ENCODE data around the gene UPK3BL2.
"Not testable (repeated sequence)": the region's sequence is repeated elsewhere in the genome, so short reads cannot be mapped to it uniquely, and the experiment has no call there.

UPK3BL2 gene

DNA sequence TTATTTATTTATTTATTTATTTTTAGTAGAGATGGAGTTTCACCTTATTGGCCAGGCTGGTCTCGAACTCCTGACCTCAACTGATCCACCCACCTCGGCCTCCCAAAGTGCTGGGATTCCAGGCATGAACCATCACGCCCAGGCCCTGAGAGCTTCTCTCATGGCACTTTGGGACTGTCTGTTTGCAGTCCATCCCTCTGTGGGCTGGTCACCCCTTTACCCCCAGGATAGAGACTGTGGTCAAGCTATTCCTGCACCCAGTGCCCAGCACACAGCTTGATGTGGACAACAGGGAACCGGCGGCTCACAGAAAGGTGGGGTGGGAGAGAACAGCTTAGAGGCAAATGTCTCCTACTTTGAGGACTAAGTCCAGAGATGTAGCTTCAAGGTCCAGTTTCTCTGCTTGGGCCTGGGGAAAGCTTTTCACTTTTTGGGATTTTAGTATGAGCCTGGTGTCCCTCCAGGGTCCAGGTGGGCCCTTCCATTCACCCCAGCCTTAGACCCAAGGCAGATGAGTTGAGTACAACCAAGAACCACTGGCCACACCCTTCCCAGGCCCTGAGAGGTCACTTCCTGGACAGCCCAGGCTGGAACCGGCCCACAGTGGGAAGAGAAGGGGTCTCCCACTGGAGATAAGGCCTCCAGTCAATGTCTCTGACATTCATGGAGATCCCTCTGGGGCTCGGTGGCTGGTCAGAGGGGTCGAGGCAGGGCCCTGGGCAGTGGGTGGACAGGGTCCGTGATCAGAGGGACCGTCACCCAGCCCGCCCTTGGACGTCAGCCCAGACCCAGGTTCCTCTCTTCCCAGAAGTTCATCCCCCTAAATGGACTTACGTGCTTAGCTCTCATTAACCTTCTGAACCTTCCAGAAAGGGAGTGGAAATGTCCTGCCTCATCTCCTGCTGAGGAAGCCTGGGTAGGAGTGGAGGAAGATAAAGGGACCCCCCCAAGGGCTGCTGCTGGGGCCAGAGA is 15.4 kb downstream of the UPK3BL2 start:
- DNase-seq = not testable (repeated sequence)

DNA sequence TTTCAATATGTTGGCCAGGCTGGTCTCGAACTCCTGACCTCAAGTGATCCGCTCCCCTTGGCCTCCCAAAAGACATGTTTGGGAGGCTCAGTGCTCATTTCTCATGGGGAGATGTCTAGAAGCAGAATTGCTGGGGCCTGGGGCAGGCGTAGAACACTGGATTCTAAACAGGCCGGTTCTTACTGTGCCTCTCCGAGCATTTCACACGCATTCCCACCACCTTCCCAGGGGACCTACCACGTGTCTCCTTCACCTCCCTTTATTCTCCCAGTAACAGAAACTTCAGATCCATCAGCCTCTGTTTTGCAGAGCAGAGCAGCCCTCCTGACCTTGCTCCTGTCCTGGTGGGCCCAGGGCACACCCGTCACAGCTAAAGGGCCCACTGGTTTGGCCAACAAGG is 16.3 kb downstream of the UPK3BL2 start:
- DNase-seq = not testable (repeated sequence)

DNA sequence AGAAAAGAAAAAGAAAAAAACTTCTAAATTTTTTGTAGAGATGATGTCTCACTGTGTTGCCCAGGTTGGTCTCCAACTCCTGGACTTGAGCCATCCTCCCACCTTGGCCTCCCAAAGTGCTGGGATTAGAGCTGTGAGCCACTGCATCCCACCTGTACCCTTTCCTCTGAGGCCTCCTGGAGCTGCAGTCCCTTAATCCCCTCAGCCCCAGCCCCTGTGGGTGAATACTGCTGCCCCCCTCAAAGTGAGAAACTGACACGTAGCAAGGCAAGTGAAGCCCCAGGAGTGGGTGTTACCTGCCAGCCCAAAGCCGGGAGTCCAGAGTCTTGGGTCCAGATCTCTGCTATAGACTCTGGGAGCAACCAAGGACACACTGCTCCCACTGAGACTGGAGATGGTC is 18.7 kb downstream of the UPK3BL2 start:
- DNase-seq = not testable (repeated sequence)

DNA sequence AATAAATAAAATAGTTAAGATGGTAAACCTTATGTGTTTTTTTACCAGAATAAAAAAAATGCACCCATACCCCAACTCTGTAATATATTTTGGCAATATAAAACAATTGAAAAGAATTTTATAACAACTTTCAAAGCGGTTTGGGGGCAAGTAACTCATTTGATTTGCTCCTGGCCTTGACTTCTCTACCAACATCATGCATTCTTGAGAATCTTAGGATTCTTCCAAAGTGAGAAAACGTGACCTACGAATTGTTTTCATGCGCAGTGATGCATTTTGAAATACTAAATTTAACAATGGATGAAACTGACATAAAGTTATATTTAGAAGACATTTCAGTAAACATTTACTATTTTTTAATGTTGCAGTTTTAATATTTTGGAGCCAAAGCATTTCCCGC is 22.7 kb downstream of the UPK3BL2 start:
- not testable (repeated sequence) for DNase-seq

DNA sequence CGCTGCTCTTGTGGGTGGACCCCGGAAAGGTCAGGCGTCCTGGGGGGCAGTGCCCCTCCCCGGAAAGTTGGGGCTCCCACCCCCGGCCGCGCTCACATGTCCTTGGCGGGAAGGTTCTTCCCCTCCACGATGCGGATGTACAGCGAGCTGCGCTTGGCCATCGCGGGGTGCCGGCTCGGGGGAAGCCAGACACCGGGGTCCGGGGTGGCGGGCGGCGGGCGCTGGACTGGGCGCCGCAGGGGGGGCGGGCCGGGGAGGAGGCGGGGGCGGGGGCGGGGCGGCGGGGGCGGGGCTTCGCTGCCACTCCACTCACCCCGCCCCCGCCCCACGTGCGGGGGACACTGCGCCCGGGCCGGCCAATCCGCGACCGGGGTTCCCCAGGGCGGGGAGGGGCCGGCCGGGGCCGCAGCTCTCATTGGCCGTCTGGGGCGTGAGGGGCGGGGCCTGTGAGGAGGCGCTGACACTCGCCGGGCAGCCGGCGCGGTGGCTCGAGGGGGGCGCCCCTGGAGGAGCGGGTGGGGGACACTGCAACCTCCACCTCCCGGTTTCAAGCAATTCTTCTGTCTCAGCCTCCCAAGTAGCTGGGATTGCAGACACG is 25.8 kb downstream of the UPK3BL2 start, which contains the start of gene RASA4B:
RASA4B (minus strand) TSS at position 228 of the 598 bp plus-strand sequence; CDS start at position 161, 67 bp downstream.
- DNase-seq = not testable (repeated sequence)

DNA sequence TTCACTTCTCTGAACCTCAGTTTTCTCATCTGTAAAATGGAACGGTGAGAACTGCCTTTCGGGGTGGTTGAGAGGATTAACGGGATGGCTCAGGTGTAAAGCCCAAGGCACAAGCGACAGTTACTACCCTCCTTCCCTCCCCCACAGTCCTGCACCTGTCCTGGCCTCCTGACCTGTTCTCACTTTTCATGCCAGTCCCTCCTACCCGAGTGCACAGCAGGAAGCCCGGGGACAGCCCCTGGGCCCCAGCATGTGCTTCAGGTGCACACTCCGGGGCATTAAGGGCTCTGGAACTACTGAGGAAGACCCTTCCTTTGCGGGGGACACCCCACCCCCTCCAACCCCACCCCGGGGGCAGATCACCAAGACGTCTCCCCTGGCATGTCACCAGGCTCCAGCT is 26.5 kb downstream of the UPK3BL2 start:
- DNase-seq = not testable (repeated sequence)

DNA sequence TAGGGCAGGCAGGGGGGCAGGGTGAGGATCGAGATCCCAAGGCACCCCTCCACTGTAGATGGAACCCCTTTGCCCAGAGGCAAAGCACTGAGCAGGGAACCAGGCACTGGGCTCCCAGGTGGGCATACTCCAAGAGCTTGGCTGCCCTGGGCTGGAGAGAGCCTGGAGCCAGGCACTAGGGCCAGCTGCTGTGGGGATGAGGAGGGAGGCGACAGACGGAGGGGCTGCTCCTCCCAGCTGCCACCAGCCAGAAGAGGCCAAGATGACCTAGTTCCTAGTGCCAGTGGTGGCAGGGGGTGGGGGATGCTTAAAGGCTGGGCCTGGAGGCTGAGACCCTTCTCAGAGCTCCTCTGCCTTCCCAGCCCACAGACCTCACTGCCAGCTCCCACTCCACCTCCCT is 27.6 kb downstream of the UPK3BL2 start:
- not testable (repeated sequence) for DNase-seq

DNA sequence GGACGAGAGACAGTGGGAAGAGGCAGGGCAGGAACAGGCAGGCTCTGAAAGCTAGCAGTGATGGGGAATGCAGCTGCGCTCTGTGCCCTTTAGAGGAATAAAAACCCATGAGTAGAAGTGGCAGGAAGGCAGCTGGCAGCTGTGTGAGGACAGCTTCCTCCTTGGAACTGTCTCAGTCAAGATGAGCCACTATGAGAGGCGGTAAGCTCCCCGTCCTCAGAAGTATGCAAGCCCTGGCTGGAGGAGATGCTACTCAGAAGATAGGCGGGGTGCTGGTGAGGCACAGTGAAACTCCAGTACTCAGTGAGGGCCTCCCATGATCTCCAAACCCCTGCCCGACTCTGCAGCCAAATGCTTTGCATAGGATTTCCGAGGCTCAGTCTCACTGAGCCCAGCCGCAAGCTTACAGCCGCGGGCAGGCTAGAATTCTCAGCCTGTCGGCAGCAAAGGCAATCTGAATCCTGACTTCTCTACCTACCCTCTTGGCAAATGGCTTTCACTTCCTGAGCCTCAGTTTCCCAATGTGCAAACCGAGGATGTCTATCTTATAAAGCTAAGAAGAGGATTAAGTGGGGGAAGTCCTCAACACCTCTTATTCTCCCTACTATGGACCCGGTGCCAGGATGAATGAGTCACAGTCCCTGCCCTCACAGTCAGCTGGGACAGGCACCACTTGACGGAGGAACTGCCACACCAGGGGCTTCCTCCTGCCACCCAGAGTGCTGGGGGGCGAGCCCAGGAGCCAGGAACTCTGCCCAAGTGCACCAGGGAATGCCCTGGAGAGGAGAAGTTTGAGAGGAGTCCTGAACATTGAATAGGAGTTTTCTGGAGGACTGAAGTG is 28.4 kb downstream of the UPK3BL2 start:
- not testable (repeated sequence) for DNase-seq

DNA sequence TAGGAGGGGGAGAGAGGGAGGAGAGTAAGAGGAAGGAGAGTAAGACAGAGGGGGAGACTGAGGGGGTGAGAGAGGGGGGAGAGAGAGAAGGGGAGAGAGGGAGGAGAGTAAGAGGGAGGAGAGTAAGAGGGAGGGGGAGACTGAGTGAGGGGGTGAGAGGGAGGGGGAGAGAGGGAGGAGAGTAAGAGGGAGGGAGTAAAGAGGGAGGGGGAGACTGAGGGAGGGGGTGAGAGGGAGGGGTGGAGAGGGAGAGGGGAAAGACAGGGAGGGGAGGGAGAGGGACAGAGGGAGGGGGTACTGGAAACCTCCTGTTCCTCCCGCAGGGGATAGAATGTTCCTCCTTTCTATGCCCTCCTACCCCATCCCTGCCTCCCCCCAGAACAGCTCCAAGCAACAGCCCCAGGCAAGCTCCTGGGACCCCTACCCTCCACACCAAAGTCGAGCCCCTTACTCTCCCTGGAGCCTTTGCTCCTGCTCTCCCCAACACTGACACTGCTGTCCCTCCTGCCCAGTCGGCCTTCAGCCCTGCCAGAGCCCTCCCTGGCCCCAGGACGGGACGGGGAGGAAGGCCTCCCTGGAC is 30.8 kb downstream of the UPK3BL2 start:
- DNase-seq = not testable (repeated sequence)

DNA sequence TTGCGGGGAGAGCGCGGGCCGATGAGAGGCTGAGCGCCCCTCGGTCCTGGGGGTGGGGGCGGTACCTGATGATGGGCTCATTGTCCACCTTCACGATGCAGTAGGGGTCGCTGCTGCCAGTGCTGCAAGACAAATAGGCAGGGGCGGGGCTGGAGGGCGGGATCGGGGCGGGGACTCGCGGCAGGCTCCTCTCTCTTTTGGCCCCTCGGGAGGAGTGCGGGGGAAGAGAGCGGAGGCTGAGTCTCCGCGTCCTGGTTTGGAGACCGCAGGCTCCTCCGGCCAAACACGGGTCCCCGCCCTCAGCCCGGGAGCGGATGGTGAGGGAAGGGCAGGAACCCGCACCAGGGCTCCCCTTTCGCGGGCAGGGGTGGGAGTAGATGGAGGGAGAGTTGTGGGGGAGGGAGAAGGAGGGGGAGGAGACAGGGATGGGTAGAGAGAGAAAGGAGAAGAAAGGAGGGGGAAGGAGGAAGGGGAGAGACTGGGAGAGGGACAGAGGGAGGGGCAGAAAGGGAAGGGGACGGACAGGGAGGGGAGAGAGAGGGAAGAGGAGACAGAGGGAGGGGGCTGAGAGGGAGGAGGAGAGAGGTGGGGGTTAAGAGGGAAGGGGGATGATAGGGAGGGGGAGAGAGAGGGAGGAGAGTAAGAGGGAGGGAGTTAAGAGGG is 31.5 kb downstream of the UPK3BL2 start:
- DNase-seq = not testable (repeated sequence)

DNA sequence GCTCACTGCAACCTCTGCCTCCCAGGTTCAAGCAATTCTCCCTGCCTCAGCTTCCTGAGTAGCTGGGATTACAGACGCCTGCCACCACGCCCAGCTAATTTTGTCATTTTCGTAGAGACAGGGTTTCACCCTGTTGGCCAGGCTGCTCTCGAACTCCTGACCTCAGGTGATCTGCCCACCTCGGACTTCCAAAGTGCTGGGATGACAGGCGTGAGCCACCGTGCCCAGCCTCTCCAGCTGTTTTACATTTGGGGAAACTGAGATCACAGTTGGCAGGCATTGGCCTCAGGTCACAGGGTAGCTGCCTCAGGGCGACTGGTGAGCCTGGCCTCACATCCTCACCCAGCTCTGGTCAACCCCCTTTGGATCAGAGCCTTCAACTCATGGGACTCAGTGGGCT is 32.9 kb downstream of the UPK3BL2 start:
- DNase-seq = not testable (repeated sequence)

DNA sequence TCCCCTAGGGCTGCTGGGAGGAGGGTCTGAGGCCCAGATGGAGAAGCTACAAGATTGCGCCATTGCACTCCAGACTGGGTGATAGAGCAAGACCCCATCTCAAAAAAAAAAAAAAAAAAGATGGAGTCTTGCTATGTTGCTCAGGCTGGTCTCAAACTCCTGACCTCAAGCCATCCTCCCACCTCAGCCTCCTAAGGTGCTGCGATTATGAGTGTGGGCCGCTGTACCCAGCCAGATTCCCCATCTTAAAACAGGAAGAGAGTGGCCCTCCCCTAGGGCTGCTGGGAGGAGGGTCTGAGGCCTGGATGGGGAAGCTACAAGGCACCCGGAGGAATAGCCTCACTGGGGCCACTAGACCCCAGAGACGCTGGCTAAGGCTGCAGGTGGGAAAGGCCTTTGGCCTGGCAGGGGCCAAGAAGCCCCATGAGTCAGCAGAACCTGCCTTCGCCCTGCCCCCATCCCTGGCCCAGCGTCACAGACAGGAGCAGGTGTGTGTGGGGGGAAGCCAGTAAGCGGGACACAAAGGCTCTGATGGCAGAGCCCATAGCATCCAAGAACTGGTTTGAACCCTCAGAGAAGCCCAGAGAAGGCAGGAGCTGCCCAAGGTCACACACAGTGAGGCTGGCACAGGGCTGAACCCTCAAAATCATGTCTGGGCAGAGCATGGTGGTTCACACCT is 35.9 kb downstream of the UPK3BL2 start:
- not testable (repeated sequence) for DNase-seq

DNA sequence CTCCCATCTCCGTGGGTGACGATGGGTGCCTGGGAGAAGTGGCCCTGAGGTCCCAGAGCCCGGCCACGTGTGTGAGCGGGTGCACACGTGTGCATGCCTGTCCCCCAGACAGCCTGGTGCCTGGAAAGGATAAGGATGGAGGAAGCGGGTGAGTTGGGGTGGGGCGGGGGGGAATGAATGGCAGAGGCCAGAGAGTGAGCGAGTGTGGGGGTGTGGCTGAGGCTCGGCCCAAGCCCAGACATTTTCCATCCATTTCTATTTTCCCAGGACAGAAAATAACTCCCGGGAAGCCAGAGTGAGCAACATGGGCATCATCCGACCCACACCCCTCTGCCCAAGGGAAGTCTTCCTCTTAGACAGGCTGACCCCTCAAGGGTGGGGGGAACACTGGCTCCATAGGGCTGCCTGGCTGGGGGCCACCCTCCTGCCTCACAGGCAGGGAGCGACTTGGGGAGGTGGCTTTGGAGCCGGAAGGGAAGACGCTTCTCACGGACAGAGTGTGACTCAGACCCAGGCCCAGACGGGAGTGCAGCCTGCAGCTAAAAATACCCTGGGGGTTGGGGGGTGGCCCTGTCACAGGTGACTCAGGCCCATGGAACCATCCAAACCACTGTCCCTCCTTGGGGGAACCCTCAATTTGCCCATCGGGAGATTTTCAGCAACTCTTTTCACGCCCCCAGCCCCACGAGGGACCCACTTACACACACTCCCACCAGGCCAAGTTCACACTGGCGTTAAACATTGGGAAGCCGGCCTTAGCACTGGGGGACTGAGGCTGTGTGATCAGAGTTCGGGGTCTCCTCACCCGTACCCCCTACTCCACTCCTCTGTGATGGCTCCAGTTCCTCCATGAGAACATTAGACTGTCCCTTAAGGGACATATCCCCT is 38.0 kb downstream of the UPK3BL2 start:
- not testable (repeated sequence) for DNase-seq

DNA sequence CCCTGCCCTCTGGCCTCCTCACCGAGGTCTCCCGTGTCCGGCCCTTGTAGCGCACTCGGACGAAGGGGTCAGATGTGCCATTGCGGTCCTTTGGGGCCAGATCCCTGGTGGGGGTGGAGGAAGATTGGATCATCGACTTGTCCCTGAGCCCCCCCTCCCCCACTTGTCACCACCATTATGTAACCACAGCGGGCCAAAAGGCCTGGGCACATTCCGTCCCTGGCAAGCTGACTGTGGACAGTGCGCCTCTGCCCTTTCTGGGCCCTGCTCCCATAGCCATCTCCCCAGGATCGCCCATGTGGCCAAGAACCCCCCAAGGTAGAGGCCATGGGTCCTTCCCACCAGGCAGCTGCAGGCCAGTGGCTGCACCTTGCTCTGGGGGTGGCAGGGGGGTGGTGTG is 40.4 kb downstream of the UPK3BL2 start:
- DNase-seq = not testable (repeated sequence)

DNA sequence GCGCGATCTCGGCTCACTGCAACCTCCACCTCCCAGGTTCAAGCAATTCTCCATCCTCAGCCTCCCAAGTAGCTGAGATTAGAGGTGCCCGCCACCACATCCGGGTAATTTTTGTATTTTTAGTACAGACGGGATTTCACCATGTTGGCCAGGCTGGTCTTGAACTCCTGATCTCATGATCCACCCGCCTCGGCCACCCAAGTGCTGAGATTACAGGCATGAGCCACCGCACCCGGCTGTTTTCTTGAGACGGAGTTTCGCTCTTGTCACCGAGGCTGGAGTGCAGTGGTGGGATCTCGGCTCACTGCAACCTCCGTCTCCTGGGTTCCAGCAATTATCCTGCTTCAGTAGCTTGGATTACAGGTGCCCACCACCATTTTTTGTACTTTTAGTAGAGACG is 45.2 kb downstream of the UPK3BL2 start:
- DNase-seq = not testable (repeated sequence)

DNA sequence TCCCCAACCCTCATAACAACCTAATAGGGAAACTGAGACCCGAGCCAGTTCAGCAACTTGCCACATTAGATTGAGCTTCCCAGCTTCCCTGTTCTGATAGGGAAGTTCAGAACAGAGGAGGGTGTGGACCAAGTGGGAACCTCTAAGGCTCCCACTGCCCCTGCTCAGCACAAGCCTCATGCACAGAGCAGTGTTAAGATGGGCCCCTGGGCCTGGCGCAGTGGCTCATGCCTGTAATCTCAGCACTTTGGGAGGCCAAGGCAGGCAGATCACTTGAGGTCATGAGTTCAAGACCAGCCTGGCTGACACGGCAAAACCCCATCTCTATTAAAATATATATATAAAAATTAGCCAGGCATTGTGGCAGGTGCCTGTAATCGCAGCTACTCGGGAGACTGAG is 46.2 kb downstream of the UPK3BL2 start:
- DNase-seq = not testable (repeated sequence)

DNA sequence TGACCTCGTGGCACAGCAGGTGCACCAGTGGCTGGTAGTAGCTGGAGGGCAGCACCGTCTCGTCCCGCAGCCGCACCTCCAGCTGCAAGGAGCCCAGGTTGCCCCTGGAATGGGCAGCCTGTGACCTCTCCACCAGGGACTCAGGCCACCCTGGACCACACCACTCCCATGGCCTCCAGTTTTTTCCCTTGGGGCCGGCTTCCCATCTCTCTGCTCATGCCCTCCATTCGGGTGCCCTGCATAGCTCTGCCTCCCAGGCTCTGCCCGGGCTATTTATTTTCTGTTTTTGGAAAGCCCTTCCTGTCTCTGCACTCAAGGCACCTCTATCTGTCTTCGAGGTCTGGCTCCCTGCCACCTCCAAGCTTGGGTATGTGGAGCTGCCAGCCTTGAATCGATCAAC is 46.6 kb downstream of the UPK3BL2 start:
- not testable (repeated sequence) for DNase-seq

DNA sequence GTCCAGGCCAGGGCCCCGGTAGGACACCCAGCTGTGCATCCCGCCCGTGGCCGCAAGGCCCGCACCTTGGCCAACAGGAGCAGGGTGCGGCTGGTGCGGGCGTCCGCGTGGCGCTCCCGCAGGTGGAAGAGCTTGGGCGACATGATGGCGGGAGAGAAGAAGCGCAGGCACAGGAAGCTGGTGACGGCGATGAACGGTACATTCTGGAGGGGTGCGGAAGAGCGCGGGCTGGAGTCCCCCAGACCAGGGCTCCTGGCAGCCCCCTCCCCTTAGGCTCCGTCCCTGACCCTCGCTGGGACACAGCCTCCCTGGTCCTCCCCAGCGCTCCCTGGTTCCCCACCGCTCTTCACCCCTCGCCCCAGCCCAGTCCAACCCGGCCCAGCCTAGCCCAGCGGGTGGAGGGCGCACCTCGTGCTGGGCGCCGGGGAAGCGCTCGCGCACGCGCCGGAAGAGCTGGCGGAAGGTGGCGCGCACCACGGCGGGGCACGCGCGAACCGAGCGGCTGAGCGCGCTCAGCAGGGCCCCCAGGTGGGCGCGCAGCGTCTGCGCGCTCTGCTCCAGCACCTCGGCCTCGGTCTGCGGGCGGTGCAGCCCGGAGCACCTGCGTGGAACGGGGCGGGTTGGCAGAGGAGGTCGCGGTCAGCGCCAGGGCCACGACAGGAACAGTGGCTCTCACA is 48.9 kb downstream of the UPK3BL2 start:
- DNase-seq = not testable (repeated sequence)

DNA sequence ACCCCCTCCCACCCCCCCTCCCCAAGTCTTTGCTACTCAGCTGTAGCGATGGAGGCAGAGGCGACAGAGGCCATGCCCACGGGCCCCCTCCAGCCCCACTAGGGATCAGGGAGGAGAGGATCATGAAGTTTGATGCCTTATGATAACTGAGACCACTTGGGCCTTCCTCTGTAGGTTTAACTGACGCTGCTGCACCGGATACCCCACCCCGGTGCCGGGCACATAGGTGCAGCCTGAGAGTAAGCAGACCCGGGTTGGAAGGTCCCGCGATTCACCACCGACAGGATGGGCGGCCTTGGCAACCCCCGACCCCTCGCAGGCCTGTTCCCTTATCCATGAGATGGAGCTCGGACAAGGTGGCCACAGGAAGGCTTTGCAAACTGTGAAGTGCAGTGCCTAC is 49.5 kb downstream of the UPK3BL2 start:
- DNase-seq = not testable (repeated sequence)
